OCI-LY7 (cell line): ENCODE data around the gene CSTPP1. TPM values are rescaled to one million over a fixed set of nuclear protein-coding genes. Genes with fewer than 3 reads are reported as not detected.

Experiments
- BruUV-seq: library from RNA; stranded (reverse); fragments of 400-500 nt; replicated peaks from 2 replicates; lab custom pipeline; 2021; lab: Mats Ljungman, UMichigan
- CTCF ChIA-PET: fragments of 300-600 bp; sonication (Branson Sonifier 250); formaldehyde crosslinking; loops from one replicate; lab custom pipeline; 2022; ENCODE audit warnings: antibody characterized with exemption; ENCODE audit not compliant: unreplicated experiment; lab: Charles Lee
- POLR2A ChIA-PET: fragments of 300-600 bp; sonication (Branson Sonifier 250); formaldehyde crosslinking; loops from one replicate; lab custom pipeline; 2022; ENCODE audit warnings: antibody characterized with exemption; lab: Charles Lee
- DNase-seq: peaks from one replicate; pipeline ENCODE4 v3.0.0-alpha.2; 2015; ENCODE audit warnings: low spot score
- H2AFZ ChIP-seq: fragments of 200-600 bp; sonication (generic), shearing (Covaris generic); 2 replicates; pipeline ENCODE4 v1.6.1; 2014; ENCODE audit warnings: mild to moderate bottlenecking, antibody characterized with exemption, low read length, moderate library complexity
- H3K27ac ChIP-seq: fragments of 200-600 bp; sonication (generic); 2 replicates; pipeline ENCODE4 v1.5.1; 2014; ENCODE audit warnings: mixed run types, low read depth, mild to moderate bottlenecking, moderate library complexity, low read length, inconsistent platforms; ENCODE audit not compliant: poor library complexity, severe bottlenecking
- H3K36me3 ChIP-seq: fragments of 200-600 bp; sonication (generic); 2 replicates; pipeline ENCODE4 v1.6.1; 2014; ENCODE audit warnings: mild to moderate bottlenecking, antibody characterized with exemption, low read length, moderate library complexity, mixed read lengths; ENCODE audit not compliant: insufficient read depth
- H3K4me1 ChIP-seq: fragments of 200-600 bp; sonication (generic); 2 replicates; pipeline ENCODE4 v1.5.1; 2014; ENCODE audit warnings: mild to moderate bottlenecking, low read length; ENCODE audit not compliant: insufficient read depth, poor library complexity, severe bottlenecking
- H3K4me2 ChIP-seq: fragments of 200-600 bp; sonication (generic); 2 replicates; pipeline ENCODE4 v1.6.1; 2014; ENCODE audit warnings: mild to moderate bottlenecking, low read length
- H3K4me3 ChIP-seq: fragments of 200-600 bp; sonication (generic); 2 replicates; pipeline ENCODE4 v1.5.1; 2014; ENCODE audit warnings: mild to moderate bottlenecking, low read depth, low read length; ENCODE audit not compliant: poor library complexity, severe bottlenecking
- H3K79me2 ChIP-seq: fragments of 200-600 bp; sonication (generic); 2 replicates; pipeline ENCODE4 v1.6.1; 2016; ENCODE audit warnings: low read depth, mild to moderate bottlenecking, low read length, moderate library complexity, mixed read lengths; ENCODE audit not compliant: insufficient read depth
- H3K9me2 ChIP-seq: fragments of 200-600 bp; sonication (generic); 2 replicates; pipeline ENCODE4 v1.6.1; 2016; ENCODE audit warnings: mild to moderate bottlenecking, low read length, mixed read lengths; ENCODE audit not compliant: insufficient read depth
- H3K9me3 ChIP-seq: fragments of 200-600 bp; sonication (generic); 2 replicates; pipeline ENCODE4 v1.6.1; 2014; ENCODE audit warnings: mild to moderate bottlenecking, mixed run types, low read length, mixed read lengths
- H4K20me1 ChIP-seq: fragments of 200-600 bp; sonication (generic); 2 replicates; pipeline ENCODE4 v1.6.1; 2014; ENCODE audit warnings: mild to moderate bottlenecking, antibody characterized with exemption, low read length, moderate library complexity, mixed read lengths; ENCODE audit not compliant: insufficient read depth
- CTCF ChIP-seq: fragments of 200-600 bp; sonication (generic); conservative IDR thresholded peaks from 2 replicates; pipeline ENCODE4 v1.5.1; 2014; ENCODE audit warnings: mild to moderate bottlenecking, antibody characterized with exemption, low read length, moderate library complexity, mixed read lengths
- EZH2phosphoT487 ChIP-seq: fragments of 200-600 bp; sonication (generic); IDR thresholded peaks from 2 replicates; pipeline ENCODE4 v1.6.1; 2018; ENCODE audit warnings: low read depth, borderline replicate concordance, mild to moderate bottlenecking, mixed run types, antibody characterized with exemption, low read length, moderate library complexity, mixed read lengths
- intact Hi-C: fragments of 100-400 bp; cut with micrococcal nuclease; formaldehyde crosslinking; loops from one replicate; pipeline ENCODE4 v1.10.0; 2022; ENCODE audit not compliant: unreplicated experiment
- total RNA-seq, 2 experiments: library from RNA; depleted of rRNA in 1 of 2; stranded (reverse); fragments of >200 nt in 1 of 2; shearing (Covaris generic) in 1 of 2; gene quantifications; 2 replicates each; pipeline ENCODE4 v1.2.3, GENCODE V29; 2014 to 2022

The CSTPP1 gene
- total RNA-seq, 2 experiments from 2014 or later: 39.6 to 43.1 TPM

GRCh38 chr11:47179655-47179991 is 243.1 kb downstream of the CSTPP1 start:
- Histone ChIP-seq H3K36me3 (peaks cover 18% of the 10 kb centered on the region), H4K20me1 (peaks cover 9% of the 10 kb centered on the region; the same call in 1 of the 2 replicates), H3K4me2 (no peak overlapping the region), H2AFZ (no peak overlapping the region), H3K9me3 (no peaks in the 10 kb centered on the region), H3K79me2 (peaks cover 20% of the 10 kb centered on the region), H3K4me1 (peaks cover 22% of the 10 kb centered on the region), H3K4me3 (no peak overlapping the region), H3K27ac (no peak overlapping the region), H3K9me2 (no peaks in the 10 kb centered on the region)
- peak; percentile 83 for DNase-seq
- CTCF ChIA-PET: interaction anchor here (1.0 to 3.9 kb wide), 3 partner anchors 9 to 80 kb away, joined by 3 to 28 read pairs (median 3); no protein-coding TSS in a partner anchor
- no TSS peak for BruUV-seq
- intact Hi-C loops: loop anchor here (5.0 kb wide), 1 partner anchor 673 kb away; no protein-coding TSS in a partner anchor
- TF ChIP-seq CTCF (peak; percentile 87), EZH2phosphoT487 (no peak)
- POLR2A ChIA-PET: interaction anchor here (1.3 to 3.3 kb wide), 2 partner anchors 36 to 69 kb away, joined by 5 to 15 read pairs; partner anchors contain the start of gene ACP2

- Histone ChIP-seq H3K4me2 (no peak overlapping the region), H3K79me2 (peaks cover 14% of the 10 kb centered on the region), H3K9me3 (no peaks in the 10 kb centered on the region), H3K4me3 (no peak overlapping the region), H3K4me1 (peaks cover 17% of the 10 kb centered on the region), H3K36me3 (peaks cover 12% of the 10 kb centered on the region; the same call in 1 of the 2 replicates), H3K9me2 (no peaks in the 10 kb centered on the region), H2AFZ (no peak overlapping the region), H3K27ac (no peak overlapping the region), H4K20me1 (peaks cover 8% of the 10 kb centered on the region; the same call in 1 of the 2 replicates)
- CTCF ChIA-PET: interaction anchor here (1.0 to 3.9 kb wide), 3 partner anchors 9 to 79 kb away, joined by 3 to 28 read pairs (median 3); no protein-coding TSS in a partner anchor
- DNase-seq: no peak
- intact Hi-C loops: no loop called here
- TF ChIP-seq CTCF: no peak
- no peak for TF ChIP-seq EZH2phosphoT487
- no TSS peak for BruUV-seq
- POLR2A ChIA-PET: interaction anchor here (1.3 to 3.3 kb wide), 2 partner anchors 35 to 69 kb away, joined by 5 to 15 read pairs; partner anchors contain the start of gene ACP2
Measured at GRCh38 chr11:47180006-47180787, 243.6 kb downstream of the CSTPP1 start.
